C4-2B (cell line): ENCODE results near the gene DPYSL4.

Source experiments
- CTCF ChIP-seq: fragments of 450-650 bp; conservative IDR thresholded peaks from 2 replicates; pipeline ENCODE4 v1.5.1; 2017; ENCODE audit warnings: mild to moderate bottlenecking
- ZFX ChIP-seq: fragments of 450-650 bp; IDR thresholded peaks from 2 replicates; pipeline ENCODE4 v1.6.1; 2017

GRCh38 chr10:132219486-132219885 is 32.7 kb downstream of the DPYSL4 start:
- TF ChIP-seq CTCF = no peak; the same call in 1 of the 2 replicates
- TF ChIP-seq ZFX = no peak
